ENCODE results near the gene RPL19.
"Not testable (repeated sequence)": the region's sequence is repeated elsewhere in the genome, so short reads cannot be mapped to it uniquely, and the experiment has no call there.

Gene RPL19

DNA sequence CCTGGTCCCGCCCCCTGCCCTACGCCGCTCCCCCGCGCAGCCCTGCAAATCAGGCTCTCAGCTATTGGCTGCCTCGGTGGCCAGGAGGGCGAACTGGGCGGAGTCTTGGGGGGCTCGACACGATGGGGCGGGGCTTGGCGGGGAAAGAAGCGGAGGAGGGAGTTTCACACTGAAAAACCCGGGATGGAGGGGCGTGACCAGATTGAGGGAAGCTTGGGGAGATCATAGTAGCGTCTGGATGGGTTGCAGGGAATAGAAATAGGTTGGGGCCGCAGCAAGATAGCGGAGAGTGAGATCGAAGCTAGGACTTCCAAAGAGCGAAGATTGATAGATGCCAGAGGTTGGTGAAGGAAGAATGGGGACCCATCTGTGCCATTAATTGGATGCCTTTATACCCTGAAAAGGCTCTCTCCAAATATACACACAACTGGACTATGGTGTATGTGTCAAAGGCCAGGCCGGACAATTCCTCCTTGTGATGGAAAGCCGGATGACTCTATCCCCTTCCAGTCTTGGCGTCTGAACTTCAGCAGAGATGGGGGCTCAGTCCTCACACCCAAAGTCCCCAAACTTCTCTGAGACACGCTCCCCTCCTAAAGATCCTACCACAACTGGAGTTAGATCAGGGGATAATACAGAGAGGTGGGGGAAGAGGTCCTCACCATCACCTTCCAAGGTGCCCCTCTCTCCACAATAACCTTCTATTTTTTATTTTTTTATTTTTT lies 26.0 kb downstream of the RPL19 start:
- peak; percentile 88 for DNase-seq

GRCh38 chr17:39227364-39227919 lies 27.4 kb downstream of the RPL19 start:
- DNase-seq = no peak

DNA sequence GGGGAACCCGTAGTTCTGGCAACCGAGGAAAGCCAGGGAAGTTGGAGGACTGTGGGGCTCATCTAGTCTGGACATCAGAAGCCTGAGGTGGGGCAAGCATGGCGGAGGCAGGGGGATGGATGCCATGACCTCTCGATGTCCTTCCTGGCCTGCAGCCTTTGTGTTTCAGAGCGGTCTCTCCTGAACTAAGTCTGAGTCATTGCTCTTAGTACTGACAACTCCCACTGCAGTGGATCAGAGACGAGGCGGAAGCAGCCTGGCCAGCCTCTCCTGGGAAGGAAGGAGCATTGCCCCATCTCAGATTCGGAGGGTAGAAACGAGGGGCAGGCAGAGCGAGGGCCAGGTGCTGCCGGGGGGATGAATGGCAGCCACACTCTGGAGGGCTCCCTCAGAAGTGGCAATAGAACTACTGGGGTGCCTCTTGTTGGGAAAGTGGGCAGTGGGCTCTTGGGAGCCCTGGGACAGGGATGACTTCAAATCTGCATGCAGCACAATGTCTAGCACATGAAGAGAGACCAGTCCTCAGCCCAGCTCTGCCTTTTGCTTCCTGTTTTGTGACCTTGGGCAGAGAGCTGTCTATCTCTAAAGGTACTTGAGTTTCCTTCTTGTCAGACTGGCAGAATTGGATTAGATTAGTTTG lies 29.3 kb downstream of the RPL19 start:
- DNase-seq = no peak

DNA sequence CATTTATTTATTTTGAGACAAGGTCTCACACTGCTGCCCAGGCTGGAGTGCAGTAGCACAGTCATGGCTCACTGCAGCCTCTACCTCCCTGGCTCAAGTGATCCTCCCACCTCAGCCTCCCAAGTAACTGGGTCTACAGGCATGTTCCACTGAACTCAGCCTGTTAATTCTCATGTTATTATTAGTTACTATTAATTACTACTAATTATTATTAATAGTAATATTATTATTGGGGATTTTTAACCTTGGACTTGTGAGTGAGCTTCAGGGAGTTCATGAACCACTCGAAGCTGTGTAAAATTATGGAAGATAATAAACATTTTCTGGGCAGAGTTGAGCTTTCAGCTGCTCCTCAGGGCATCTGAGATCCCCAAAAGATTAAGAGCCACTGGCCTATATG lies 30.3 kb downstream of the RPL19 start:
- DNase-seq = no peak

DNA sequence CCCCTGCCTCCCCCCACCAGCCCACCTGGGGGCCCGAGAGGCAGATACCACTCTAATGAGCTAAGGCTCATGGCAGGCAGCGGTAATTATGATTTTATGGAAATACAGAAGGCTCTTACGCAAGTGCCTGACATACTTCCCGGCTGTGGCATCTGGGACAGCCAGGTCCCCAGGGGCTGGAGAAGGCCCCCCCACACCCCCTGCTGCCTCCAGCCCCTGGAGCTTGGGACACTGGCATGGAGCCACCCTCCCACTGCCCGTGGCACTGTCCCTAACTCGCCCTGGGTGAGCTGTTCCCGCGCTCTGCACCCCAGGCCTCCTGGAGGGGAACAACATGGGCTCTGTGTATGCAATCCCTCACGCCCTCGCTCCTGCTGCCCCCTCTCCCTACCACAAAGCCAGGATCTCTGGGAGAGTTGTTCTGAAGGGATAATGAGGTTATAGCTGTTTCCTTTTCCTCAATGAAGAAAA lies 31.0 kb downstream of the RPL19 start:
- DNase-seq = no peak

DNA sequence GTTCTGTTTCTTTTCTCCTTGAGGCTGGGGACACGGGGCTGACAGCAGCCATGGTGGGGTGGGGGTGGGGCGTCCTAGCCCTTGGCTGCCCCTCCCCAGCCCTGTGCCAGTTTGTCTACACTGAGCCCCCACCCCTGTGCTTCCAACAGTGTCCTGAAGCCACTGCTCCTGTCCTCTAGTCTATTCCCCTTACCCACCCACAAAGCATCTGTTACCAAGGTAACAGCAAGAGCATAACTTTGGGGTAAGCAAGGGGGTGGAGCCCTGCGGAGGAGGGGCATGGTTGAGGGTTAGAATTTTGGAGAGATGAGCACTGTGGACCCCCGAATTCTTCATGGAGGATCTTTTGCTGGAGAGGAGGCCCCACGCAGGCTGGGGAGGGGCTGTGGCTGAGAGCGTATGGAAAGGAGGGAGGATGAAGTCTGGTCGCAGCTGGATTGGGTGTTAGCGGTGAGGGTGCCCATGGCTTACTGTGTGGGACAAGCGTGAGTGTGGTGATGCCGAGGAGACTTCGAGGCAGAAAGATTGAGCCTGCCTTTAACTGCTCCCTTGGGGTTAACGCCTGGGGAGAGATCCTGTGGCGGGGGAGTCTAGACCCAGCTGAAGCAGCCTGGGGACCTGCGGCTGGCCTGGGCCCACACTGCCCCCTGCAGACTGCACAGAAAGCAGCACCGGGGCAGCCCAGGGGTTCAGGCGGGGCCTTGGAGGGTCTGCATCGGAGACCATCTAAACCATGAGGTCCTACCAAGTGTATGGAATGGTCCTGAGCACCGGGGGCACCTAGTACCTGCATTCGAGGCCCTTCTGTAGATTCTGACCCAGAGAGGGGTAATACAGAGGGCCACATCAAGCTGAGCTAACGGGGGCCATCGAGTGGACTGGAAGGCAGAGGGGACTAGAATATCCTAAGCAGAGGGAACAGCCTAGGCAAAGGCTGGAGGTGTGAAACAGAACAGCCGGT lies 31.8 kb downstream of the RPL19 start:
- DNase-seq = peak; percentile 40

- peak; percentile 99 for DNase-seq
Measured at GRCh38 chr17:39235555-39236449, 35.7 kb downstream of the RPL19 start.

DNA sequence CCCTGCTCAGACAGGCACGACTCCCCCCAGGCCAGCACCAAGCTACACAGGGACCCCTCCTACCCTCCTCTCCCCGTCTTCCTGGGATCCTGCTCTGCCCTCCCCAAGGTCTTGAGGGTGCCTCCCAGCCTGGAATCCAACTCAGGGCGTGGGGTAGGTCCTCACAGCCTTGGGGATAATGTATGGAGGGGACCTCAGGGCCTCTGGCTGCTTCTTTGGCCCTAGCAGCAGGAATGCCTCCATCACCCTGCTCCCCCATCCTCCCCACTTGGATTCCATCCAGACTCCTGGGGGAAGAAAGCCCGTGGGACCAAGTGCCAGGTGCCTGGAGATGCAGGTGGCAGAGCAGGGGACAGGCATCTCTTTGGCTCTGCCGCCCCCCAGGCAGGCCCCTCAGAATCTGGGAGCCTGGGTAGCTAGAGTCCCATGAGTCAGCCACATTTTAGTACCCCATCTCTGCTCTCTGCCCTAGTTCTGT lies 36.4 kb downstream of the RPL19 start:
- DNase-seq = no peak

DNA sequence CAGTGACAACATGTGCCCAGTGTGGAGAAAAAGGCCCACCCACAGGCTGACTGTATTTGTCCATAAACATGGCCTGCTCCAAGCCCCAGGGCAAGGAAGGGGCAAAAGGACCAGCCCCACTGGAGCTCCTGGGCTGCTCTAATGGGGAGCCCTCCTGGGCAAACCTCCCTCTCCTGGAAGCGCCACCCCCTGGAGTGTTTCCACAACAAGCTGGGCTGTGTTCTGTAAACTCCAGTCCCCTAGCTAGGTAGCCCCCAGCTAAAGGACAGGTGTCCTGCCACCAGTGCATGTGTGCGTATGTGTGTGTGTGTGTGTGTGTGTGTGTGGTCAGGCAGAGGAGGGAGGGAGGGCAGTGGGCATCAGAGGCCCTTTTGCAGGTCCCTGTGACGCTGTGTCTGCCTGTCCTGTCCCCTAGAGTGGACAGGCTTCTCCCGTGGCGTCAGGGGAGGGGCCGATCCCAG lies 36.9 kb downstream of the RPL19 start:
- DNase-seq = no peak

DNA sequence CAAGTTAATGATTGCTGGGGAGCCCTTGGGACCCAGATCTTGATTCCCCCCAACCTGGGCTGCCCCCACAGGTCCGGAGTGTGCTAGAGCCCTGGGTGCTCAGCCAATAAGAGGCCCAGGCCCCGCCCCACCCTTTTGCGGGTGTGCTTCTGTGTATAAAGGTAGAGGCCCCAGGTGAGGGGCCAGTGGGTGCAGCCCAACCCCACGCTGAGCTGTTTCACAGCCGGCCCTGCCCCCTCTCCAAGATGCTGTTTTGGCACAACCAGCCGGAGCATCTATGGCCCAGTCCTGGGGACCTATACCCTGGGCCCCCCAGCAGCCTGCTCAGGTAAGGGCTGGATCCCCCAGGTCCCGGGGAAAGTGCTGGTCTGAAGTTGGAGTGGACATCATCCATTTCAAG lies 37.5 kb downstream of the RPL19 start:
- DNase-seq = no peak

- no peak for DNase-seq
Measured at GRCh38 chr17:39238311-39238972, 38.4 kb downstream of the RPL19 start.

GRCh38 chr17:39239640-39240314 lies 39.7 kb downstream of the RPL19 start:
- DNase-seq = peak; percentile 35

DNA sequence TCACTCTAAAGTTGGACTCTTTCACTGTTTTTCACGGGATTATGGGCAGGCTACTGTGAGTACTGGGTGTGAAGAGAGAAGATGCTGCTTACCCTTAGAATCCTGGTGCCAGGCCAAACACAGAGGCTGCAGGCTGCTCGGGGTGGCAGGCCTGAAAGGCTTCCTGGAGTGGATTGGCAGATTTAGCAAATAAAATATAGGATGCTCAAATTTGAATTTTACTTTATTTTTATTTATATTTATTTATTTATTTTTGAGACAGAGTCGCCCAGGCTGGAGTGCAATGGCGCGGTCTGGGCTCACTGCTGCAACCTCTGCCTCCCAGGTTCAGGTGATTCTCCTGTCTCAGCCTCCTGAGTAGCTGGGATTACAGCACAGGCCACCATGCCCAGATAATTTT lies 40.5 kb downstream of the RPL19 start:
- DNase-seq = no peak

GRCh38 chr17:39243155-39243554 lies 43.1 kb downstream of the RPL19 start:
- no peak for DNase-seq

GRCh38 chr17:39244016-39244599 lies 44.0 kb downstream of the RPL19 start:
- no peak for DNase-seq

DNA sequence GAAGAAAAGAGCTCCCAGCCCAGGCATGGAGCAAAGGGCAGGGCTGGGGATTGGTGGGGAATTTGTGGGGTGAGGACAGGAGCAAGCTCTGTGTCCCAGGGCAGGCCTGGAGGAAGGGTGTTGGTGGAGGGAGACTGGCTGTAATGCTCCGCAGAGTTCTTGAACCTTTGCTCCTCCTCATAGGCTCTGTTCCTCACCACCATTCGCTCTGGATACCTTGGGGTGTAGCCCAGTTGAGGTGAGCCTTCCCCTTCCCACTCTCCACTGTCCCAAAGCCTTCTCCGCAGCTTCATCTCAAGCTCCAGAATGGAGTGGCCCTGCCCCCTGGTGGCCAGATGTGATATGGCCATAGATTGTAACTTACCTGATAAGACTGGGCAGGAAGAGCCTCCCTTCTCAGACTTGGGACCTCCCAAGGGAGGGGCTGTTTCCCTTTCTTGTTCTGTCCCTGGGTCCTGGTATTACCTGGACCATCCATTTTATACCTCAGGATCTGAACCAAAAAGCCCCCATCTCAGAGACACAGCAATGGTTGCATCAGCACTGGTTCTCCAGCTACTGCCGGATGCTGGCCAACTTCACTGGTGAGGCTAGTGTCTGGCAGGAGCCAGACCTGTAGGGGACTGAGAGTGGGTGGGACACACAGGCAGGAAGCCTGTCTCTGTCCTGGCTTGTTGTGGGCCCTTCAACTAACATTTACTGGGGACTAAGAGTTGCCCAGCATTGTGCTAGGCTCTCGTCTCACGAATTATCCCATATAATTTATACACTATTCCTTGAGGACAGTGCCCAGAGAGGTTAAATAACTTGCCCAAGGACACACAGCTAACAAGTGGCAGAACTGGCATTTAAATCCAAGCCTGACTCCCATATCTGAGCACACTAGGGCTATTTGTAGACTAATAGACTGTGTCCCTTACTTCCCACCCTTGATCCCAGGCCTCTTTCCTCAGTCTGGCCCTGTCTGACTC lies 44.8 kb downstream of the RPL19 start:
- peak; percentile 93 for DNase-seq

DNA sequence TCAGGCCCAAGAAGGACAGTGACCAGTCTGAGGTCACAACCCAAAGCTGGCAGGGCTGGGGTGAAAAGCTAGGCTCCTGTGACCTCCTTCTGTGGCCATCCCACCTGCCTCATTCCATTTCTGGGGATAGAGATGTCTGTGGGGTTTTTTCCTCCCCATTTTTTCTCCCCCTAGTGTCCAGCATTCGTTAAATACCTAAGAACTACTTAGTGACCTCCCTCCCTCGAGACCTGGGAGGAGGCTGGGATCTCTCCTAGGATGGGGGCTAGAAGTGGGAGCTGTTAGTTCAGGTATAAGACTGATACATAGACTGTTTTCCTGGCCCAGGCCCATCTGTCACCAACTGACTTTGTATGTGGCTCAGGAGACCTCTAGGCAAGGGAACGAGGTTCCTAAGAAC lies 46.2 kb downstream of the RPL19 start:
- DNase-seq = no peak

GRCh38 chr17:39250076-39250475 lies 50.0 kb downstream of the RPL19 start:
- not testable (repeated sequence) for DNase-seq

DNA sequence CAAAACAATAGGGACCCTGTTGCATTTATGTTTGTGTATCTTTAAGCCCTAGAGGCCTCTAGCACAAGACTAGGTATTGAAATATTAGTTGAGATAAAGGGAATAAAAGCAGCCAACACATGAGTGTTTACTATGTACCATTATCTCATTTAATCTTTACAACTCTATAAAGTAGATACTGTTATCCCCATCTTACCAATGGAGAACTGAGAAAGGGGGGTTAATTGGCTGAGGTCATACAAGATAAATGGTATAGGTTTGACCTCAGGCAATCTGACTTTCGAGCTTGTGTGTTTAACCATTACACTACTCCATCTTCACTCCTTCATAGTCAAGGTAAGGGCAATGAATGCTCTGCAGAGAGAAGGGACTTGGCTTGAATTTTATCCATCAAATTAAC lies 51.9 kb downstream of the RPL19 start:
- no peak for DNase-seq
